Gastrocnemius medialis (tissue), 4 donors: ENCODE measurements around the gene GGT6.
A peak's percentile ranks its signal among the peaks of the same experiment; 100 is the strongest.

ENCODE experiments used
- POLR2A ChIP-seq, 2 donors: fragments of 450-650 bp; IDR thresholded peaks; one replicate each; pipeline ENCODE4 v1.6.1; 2017; ENCODE audit warnings: antibody characterized with exemption in 2 of 2, mild to moderate bottlenecking in 2 of 2, moderate library complexity in 2 of 2
- TF ChIP-seq, protein P1 (sequence below), 5 experiments: fragments of 450-650 bp in 3 of 5; fragments of 200-600 bp in 2 of 5; sonication (generic) in 2 of 5; IDR thresholded peaks in 4 of 5; conservative IDR thresholded peaks in 1 of 5; 1 replicate in 4 of 5; 2 replicates in 1 of 5; pipeline ENCODE4 v1.5.1; 2016 to 2019; ENCODE audit warnings: antibody characterized with exemption in 5 of 5, mild to moderate bottlenecking in 3 of 5, moderate library complexity in 3 of 5

DNA sequence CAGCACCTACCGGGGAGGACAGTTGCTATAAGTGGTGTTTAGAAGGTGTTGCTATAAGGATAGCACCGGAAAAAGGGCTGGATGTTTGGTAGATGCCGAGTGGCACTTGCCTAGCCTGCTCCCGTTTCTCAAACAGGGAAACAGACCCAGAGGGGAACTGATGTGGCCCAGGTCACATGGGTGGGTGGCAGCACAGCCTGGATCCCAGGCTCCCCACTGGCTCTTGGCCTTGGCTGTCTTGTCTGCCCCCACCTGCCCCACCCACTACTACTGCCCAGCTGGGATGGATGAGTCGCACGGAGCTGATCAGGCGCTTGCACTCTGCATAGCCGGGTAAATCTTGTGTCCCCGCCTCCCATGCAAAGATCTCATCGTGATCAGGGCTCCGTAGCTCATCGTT lies 31.2 kb upstream of the GGT6 start:
- peak; percentile 73 to 86 for TF ChIP-seq POLR2A (IDR thresholded peaks at IDR 0.05)
- TF ChIP-seq, protein P1, sequence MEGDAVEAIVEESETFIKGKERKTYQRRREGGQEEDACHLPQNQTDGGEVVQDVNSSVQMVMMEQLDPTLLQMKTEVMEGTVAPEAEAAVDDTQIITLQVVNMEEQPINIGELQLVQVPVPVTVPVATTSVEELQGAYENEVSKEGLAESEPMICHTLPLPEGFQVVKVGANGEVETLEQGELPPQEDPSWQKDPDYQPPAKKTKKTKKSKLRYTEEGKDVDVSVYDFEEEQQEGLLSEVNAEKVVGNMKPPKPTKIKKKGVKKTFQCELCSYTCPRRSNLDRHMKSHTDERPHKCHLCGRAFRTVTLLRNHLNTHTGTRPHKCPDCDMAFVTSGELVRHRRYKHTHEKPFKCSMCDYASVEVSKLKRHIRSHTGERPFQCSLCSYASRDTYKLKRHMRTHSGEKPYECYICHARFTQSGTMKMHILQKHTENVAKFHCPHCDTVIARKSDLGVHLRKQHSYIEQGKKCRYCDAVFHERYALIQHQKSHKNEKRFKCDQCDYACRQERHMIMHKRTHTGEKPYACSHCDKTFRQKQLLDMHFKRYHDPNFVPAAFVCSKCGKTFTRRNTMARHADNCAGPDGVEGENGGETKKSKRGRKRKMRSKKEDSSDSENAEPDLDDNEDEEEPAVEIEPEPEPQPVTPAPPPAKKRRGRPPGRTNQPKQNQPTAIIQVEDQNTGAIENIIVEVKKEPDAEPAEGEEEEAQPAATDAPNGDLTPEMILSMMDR (IDR thresholded peaks at IDR 0.05 in 4 of 5, conservative IDR thresholded peaks at IDR 0.05 in 1 of 5): no peak
